Urinary bladder (tissue), 4 donors: Measurements from ENCODE around the gene ETNPPL. TPM values are rescaled to one million over a fixed set of nuclear protein-coding genes. Genes with fewer than 3 reads are reported as not detected.

ENCODE experiments used
- DNase-seq: peaks from one replicate; pipeline ENCODE4 v3.0.0-alpha.2; 2015; ENCODE audit errors: extremely low spot score
- H3K27ac ChIP-seq: one replicate; pipeline ENCODE4 v1.5.1; 2013; ENCODE audit warnings: low read depth, mild to moderate bottlenecking, moderate library complexity
- H3K36me3 ChIP-seq: one replicate; pipeline ENCODE4 v1.6.1; 2013; ENCODE audit warnings: mild to moderate bottlenecking, moderate library complexity; ENCODE audit not compliant: insufficient read depth
- H3K4me1 ChIP-seq: one replicate; pipeline ENCODE4 v1.6.1; 2013; ENCODE audit warnings: mild to moderate bottlenecking, moderate library complexity; ENCODE audit not compliant: insufficient read depth
- H3K4me3 ChIP-seq: one replicate; pipeline ENCODE4 v1.5.1; 2013; ENCODE audit warnings: low read depth, low read length
- WGBS: extraction: QIAGEN DNeasy Blood & Tissue Kit; methylation state at CpG from one replicate; pipeline ENCODE4 v1.1.7; 2013; 5-methylcytosine and 5-hydroxymethylcytosine counted together
- polyA plus RNA-seq: library from polyadenylated mRNA; stranded (reverse); fragments of 200-250 nt; gene quantifications from one replicate; pipeline ENCODE4 v1.2.3, GENCODE V29; 2013
- total RNA-seq: library from RNA; depleted of rRNA; stranded (reverse); fragments of >200 nt; gene quantifications from one replicate; pipeline ENCODE4 v1.2.3, GENCODE V29; 2014
- donor health status: healthy with polysubstance abuse.
- donor health status: healthy.

ETNPPL gene
- total RNA-seq (0.32 TPM), polyA plus RNA-seq (0.10 TPM)

DNA sequence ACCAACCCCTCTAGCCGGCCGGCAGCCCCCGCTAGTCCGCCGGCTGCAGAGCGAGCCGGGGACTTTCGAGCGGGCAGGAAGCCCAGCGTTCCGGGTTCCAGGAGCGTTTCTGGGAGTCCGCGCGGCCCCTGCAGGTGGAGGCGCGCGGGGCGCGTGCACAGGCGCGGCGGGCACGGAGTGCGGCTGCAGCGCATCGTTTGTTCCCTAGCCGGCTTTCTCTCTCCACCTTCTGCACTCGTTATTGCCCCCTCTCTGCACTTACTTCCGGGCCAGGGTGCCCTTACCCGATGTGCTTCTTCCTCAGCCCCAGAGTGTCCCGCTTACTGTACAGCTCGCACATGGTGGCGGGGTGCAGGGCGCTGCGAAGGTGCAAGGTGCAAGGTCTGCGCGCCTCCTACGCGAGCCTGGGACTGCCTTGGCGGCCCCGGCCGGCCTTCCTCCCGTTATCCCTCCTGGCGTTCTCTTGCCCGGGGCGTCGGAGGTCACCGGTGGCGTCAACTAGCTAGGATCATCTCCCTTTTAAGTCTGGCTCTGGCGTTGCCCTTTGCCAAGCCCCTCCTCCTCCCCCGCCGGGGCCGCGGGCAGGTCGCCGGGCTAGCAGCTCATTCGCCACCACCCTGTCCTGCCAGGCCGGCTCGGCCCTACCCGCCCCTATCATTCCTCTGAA, at the start of gene ETNPPL:
Gene ETNPPL, minus strand, starts transcription at position 495 of the 667 bp plus-strand sequence. Its CDS starts 155 bp downstream, at position 340.
- H3K4me3 ChIP-seq = peak within 1 kb of the TSS; percentile 41
- no peak within 1 kb of the TSS for H3K27ac ChIP-seq
- DNase-seq = no peak
- H3K4me1 ChIP-seq = no peaks in the 10 kb centered on the region
- no peaks in the 10 kb centered on the region for H3K36me3 ChIP-seq
- WGBS = under 1% methylated on average over 61 of the region's 61 CpGs

DNA sequence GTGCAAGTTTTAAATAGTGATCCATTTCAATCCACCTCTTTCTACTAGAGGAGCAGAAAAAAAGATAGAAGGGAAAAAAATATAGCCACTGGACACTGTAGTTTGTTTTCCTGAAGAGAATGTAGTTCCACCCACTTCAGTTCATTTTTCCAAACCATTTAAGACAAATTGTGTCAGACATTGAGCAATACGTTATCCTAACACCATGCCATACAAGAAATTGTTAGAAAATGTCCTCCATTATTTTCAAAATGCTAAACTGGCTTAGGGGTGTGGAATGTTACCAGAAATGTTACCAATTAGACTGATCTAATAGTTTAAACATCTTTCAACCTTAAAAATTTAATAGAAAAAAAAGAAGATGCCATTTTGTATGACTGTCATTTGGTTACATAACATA, 48.6 kb upstream of the ETNPPL start:
- no peaks in the 10 kb centered on the region for H3K36me3 ChIP-seq
- WGBS = 86% methylated on average over 1 of the region's 1 CpG
- H3K27ac ChIP-seq = no peak overlapping the region
- no peaks in the 10 kb centered on the region for H3K4me1 ChIP-seq
- DNase-seq = no peak
- no peak overlapping the region for H3K4me3 ChIP-seq

DNA sequence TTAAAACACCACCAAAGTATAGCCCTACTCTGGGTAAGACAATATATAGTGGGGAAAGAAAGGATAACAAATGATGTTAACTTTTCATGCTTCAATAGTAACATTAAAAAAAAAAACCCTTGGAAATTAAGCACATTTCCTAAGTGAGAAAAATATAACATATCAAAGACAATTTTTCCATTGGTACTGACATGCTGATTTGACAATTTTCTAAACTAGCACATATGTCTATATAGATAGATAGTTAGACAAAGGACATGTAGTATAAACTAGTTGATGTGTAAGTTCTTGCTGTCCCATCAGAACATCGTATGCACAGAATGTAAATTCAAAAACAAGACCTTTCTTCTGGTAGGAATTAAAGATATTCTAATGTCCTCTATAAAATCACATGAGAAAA, 47.2 kb upstream of the ETNPPL start:
- Histone ChIP-seq H3K36me3 (no peaks in the 10 kb centered on the region), H3K4me1 (no peaks in the 10 kb centered on the region), H3K27ac (no peak overlapping the region), H3K4me3 (no peak overlapping the region)
- no peak for DNase-seq
- WGBS = 86% methylated on average over 1 of the region's 1 CpG

DNA sequence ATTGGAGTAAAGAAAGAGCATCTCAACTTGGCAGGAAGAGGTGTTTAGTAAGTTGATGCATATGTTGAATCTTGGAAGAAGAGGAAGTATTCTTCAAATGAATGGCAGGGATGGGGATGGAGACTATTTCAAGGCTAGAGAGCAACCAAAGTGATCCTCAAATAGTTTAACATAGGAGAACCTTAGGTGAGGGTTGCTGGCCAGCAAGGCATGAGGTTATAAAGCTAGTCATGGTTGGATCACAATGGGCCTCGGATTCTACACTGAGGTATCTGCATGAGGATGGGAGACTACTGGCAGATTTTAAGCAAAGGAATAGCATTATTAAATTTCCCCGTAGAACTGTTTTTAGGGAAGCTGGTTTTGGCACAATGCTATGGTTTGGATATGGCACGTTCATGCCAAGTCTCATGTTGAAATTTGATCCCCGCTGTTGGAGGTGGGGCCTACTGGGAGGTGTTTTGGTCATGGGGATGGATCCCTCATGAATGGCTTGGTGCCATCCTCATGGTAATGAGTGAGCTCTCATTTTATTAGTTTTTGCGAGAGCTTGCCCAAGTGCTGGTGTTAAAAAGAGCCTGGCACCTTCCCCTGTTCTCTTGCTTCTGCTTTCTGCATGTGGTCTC, 41.9 kb upstream of the ETNPPL start:
- Histone ChIP-seq H3K27ac (no peak overlapping the region), H3K36me3 (no peaks in the 10 kb centered on the region), H3K4me3 (no peak overlapping the region), H3K4me1 (no peaks in the 10 kb centered on the region)
- no peak for DNase-seq
- WGBS = 81% methylated on average over 5 of the region's 5 CpGs

DNA sequence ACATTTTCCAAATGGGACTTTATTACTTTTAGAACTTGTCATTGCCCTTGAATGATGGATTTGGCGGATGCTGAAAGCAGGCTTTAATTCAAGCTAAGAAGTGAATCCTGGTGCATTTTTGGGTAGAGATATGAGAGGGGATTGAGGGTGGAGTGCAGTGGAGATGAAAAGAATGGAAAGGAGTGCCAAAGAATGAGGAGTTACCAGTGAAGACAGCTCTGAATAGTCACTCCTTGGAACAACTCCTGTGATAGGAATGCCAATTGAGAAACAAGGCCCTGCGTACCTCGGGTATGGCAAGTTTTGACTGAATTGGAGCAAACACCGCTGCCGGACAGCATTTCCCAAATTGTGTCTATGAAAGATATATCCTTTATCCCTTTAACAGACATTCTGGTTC, 36.5 kb upstream of the ETNPPL start:
- 54% methylated on average over 5 of the region's 5 CpGs for WGBS
- no peak for DNase-seq
- H3K36me3 ChIP-seq = no peaks in the 10 kb centered on the region
- no peak overlapping the region for H3K4me3 ChIP-seq
- no peaks in the 10 kb centered on the region for H3K4me1 ChIP-seq
- no peak overlapping the region for H3K27ac ChIP-seq

DNA sequence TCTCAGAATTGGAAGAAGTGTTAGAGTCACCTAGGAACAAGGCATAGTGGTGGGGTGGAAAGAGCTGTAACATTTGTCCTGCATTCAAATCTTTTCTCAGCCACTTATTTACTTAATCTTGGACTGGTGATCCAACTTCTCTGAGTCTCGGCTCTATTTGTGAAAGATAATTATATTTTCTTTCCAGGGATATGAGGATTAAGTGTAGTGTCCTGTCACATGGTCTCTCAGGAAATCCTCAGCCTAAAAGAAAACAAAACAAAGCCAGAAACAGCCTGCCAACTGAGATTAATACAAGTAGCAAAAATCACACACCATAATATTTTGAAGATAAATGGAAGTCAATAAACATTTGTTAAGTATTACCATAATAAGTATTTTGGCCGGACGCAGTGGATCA, 33.3 kb upstream of the ETNPPL start:
- WGBS = 39% methylated on average over 3 of the region's 3 CpGs
- no peaks in the 10 kb centered on the region for H3K4me1 ChIP-seq
- H3K27ac ChIP-seq = no peak overlapping the region
- H3K4me3 ChIP-seq = no peak overlapping the region
- no peaks in the 10 kb centered on the region for H3K36me3 ChIP-seq
- no peak for DNase-seq

DNA sequence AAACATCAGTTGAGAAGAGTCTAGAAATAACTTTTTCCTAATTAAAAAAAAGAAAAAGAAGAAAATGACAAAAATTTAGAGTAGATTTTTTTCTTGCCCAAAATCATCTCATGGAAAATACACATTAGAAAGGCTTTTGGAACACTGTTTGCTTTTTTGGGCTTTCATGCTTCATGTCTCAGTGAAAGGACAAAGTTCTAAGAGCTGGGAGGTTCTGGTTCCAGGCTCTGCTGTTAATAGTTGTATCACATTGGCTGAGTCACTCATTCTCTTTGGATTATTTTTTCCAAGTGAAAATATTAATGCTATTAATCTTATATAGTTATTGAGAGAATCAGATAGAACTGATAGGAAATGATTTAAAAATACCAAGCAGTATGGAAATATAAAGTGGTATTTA, 32.9 kb upstream of the ETNPPL start:
- no peaks in the 10 kb centered on the region for H3K4me1 ChIP-seq
- no peak overlapping the region for H3K4me3 ChIP-seq
- H3K27ac ChIP-seq = no peak overlapping the region
- no peaks in the 10 kb centered on the region for H3K36me3 ChIP-seq
- DNase-seq = no peak

DNA sequence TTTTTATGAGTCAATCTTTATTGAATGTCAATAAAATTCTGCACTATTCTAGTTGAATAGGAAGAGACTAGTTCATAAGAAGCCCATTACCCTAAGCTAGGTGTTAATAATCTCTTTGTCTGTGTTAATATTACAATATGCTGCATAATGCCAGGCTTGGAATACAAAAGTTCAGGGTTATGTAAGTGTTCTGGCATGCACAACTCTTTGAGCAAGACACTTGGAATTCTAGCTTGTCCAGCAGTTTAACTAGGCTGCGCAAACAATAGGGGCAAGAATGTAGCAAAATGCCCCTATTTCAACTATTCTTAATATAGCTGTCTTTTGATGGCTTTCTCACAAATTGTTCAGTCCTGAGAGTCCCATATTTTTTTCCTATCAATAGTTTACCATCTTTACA, 31.3 kb upstream of the ETNPPL start:
- 68% methylated on average over 1 of the region's 1 CpG for WGBS

DNA sequence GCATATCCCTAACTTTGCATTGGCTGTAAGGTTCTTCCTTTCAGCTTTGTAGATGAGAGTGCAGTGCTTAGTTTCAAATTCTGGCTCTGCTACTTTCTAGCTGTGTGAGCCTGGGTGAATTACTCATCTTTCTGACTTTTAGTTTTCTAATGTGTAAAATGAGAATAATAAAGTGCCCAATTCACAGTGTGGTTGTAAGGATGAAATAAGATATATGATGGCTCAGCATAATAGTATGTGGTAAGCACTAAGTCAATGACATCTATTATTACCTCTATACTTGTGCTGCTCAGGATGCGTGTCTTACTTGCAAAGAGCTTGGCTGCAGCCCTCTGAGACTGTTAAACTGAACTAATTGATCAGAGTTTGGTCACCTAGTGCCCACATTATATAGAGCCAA, 30.6 kb upstream of the ETNPPL start:
- H3K36me3 ChIP-seq = no peaks in the 10 kb centered on the region
- no peak overlapping the region for H3K27ac ChIP-seq
- no peak overlapping the region for H3K4me3 ChIP-seq
- DNase-seq = no peak
- H3K4me1 ChIP-seq = no peaks in the 10 kb centered on the region
- 98% methylated on average over 1 of the region's 1 CpG for WGBS

More for the DNA sequence above, 31.3 kb upstream of the ETNPPL start:
- no peak overlapping the region for H3K4me3 ChIP-seq
- H3K36me3 ChIP-seq = no peaks in the 10 kb centered on the region
- no peak overlapping the region for H3K27ac ChIP-seq
- DNase-seq = no peak
- no peaks in the 10 kb centered on the region for H3K4me1 ChIP-seq

DNA sequence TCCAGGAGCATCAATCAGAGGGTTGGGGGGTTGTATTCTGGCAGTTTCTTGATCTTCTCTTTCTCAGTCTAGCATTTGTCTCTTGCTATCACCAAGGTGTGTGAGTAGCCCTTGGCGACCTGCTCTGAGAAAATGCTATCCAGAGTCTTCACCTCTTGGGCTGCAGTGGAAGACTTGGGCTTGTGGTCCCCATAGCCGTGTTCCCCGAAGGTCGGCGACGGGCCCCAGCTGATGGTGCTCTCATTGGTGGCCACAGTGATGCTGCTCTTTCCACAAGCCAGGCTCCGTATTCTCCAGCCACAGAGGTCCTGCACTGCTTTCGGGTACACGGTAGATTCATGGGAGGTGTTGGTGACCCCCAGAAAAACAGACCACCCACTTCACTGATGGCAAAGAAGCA, 25.9 kb upstream of the ETNPPL start:
- Histone ChIP-seq H3K4me3 (no peak overlapping the region), H3K27ac (no peak overlapping the region), H3K36me3 (no peaks in the 10 kb centered on the region), H3K4me1 (no peaks in the 10 kb centered on the region)
- 96% methylated on average over 9 of the region's 9 CpGs for WGBS
- no peak for DNase-seq

DNA sequence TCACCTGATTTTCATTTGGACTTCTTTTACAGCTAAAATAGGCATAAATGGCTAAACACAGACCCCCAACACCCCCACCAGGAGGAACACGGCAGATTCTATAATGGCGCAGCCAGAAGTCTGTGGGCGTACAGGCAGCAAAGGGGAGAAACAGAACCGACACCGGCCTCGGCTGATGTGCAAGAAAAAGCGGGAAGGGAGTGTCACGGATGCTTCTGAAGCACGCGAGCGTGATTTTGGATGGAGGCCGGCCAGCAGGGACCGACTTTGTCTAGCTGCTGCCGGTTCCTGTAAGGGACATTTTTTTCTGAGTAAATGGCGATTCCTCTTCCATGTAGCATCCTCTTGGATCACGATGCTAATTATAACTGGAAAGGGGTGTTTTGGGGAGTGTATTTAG, 24.9 kb upstream of the ETNPPL start:
- no peak overlapping the region for H3K4me3 ChIP-seq
- 95% methylated on average over 16 of the region's 16 CpGs for WGBS
- no peak for DNase-seq
- H3K4me1 ChIP-seq = no peaks in the 10 kb centered on the region
- no peak overlapping the region for H3K27ac ChIP-seq
- H3K36me3 ChIP-seq = no peaks in the 10 kb centered on the region

DNA sequence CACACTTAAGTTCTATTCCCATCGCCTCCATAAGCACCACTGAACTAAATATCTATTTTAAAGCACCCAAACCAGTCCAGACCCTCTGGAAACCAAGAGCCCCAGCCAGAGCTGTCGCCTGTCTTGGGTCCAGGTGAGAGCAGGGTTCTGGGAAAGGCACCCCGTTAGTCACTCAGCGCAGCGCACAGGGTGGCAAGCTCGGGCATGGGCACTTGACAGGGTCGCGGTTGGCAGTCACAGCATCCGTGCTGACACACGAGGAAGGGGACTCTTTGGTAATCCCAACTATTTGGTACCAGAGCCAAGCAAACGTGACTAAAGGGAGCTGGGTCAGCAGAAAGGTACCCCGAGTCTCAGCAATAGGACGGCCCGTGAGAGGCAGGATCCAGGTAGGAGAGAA, 24.3 kb upstream of the ETNPPL start:
- Histone ChIP-seq H3K4me3 (no peak overlapping the region), H3K27ac (no peak overlapping the region), H3K36me3 (no peaks in the 10 kb centered on the region), H3K4me1 (no peaks in the 10 kb centered on the region)
- 88% methylated on average over 14 of the region's 14 CpGs for WGBS
- DNase-seq = no peak

DNA sequence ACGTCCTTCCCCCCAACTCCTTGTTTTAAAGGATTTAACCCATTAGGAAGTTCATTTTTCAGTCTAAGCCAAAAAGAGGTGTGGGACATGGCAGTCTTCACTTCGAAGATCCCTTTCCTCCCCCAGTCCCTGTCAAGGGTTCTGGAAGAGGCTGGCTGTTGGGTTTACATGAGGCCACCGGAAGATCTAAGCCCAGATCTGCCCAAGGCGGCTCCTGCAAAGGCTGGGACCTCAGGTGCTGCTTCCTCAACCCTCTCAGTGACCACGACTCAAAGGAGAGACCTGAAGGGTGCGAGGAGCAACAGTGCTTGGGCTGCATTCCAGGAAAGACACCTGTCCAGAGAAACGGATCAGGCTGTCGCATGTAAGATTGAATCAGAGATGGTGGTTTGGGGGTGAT, 23.5 kb upstream of the ETNPPL start:
- Histone ChIP-seq H3K4me3 (no peak overlapping the region), H3K27ac (no peak overlapping the region), H3K36me3 (no peaks in the 10 kb centered on the region), H3K4me1 (no peaks in the 10 kb centered on the region)
- WGBS = 86% methylated on average over 8 of the region's 8 CpGs
- no peak for DNase-seq

DNA sequence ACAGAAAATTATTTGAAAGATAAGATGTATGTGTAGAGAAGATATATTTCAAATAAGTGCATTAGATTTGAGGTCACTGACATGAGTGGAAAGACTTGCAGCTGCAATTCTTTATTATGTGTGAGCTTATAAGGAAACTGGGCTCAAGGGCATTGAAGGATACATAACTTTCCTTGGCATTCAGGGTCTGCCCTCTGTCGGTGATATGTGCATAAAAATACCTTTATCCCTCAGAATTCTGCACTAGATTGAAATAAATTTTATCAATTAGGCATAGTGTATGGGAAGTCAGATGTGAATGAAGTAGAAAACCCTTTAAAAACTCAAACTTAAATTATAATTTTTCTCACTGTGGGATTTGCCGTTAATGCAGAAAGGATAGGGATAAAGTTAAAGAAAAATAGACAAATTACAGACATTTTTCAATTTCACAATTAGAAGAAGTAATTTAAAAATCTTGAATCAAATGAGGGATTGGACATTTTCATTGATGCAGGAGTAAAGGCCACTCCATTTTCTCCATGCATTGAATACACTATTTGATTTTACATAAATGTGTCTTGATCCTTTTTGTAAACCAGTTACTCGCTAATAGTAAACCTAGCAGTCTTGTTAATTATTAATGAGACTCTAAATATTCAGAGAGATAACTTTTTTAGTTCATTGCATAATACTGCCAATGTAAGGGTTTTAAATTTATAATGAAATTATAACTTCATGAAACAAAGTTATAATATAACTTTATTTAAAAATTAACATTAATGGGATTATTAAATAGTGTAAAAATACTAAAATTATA, 21.0 kb upstream of the ETNPPL start:
- WGBS = 64% methylated on average over 3 of the region's 3 CpGs
- no peak for DNase-seq
- H3K36me3 ChIP-seq = no peaks in the 10 kb centered on the region

More for the DNA sequence above, 21.0 kb upstream of the ETNPPL start:
- no peak overlapping the region for H3K27ac ChIP-seq
- H3K4me1 ChIP-seq = no peaks in the 10 kb centered on the region
- no peak overlapping the region for H3K4me3 ChIP-seq
